Neural progenitor cell (in vitro differentiated cells): ENCODE measurements around the gene POLE.

Source experiments
- EZH2 ChIP-seq: fragments of 200-600 bp; sonication (generic); IDR thresholded peaks from 2 replicates; pipeline ENCODE4 v1.6.1; 2017; ENCODE audit warnings: antibody characterized with exemption, mild to moderate bottlenecking, moderate library complexity
- TF ChIP-seq, protein P1 (sequence below): fragments of 200-600 bp; sonication (generic); IDR thresholded peaks from 2 replicates; pipeline ENCODE4 v1.5.1; 2017; ENCODE audit warnings: antibody characterized with exemption, mild to moderate bottlenecking

DNA sequence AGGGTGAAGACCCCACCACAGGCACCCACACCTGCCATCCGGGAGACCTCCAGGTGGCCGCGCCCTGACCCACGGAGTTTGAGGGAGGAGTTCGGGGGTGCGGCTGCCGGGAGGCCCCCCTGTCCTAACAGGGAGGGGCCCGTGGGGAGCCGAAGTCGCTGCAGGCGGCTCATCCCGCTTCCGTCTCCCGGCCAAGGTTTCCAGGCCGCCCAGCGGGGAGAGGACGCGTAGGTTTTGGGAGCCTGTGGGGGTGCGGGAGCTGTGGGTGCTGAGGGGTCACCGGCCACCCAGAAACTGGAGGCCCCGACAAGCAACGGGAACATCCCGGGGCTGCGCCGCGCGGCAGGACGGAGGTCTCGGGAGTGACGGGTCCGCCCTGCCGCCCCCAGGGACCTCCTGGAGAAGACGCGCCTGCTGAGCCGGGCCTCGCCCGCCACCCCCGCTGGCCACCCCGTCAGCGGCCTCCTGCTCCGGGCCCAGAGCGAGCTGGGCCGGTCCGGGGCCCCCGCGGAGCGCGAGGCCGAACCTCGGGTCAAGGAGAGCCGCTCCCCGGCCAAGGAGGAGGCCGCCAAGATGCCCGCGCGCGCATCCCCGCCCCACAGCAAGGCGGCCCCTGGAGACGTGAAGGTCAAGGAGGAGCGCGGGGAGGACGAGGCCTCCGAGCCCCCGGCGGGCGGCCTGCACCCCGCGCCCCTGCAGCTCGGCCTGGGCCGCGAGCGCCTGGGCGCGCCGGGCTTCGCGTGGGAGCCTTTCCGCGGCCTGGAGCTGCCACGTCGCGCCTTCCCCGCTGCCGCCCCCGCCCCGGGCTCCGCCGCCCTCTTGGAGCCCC is 104.3 kb downstream of the POLE start:
- TF ChIP-seq, protein P1, sequence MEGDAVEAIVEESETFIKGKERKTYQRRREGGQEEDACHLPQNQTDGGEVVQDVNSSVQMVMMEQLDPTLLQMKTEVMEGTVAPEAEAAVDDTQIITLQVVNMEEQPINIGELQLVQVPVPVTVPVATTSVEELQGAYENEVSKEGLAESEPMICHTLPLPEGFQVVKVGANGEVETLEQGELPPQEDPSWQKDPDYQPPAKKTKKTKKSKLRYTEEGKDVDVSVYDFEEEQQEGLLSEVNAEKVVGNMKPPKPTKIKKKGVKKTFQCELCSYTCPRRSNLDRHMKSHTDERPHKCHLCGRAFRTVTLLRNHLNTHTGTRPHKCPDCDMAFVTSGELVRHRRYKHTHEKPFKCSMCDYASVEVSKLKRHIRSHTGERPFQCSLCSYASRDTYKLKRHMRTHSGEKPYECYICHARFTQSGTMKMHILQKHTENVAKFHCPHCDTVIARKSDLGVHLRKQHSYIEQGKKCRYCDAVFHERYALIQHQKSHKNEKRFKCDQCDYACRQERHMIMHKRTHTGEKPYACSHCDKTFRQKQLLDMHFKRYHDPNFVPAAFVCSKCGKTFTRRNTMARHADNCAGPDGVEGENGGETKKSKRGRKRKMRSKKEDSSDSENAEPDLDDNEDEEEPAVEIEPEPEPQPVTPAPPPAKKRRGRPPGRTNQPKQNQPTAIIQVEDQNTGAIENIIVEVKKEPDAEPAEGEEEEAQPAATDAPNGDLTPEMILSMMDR = no peak
- TF ChIP-seq EZH2 = peak; percentile 96
